Immature natural killer cell (primary cell): Measurements from ENCODE around the gene SPNS1. TPM values are rescaled to one million over a fixed set of nuclear protein-coding genes. Genes with fewer than 3 reads are reported as not detected.

Source experiments
- DNase-seq, 3 donors: peaks; one replicate each; pipeline ENCODE4 v3.0.0; 2022; ENCODE audit warnings: mixed read lengths in 1 of 3
- H3K27ac Mint-ChIP-seq, 6 donors: one replicate each; pipeline ENCODE4 v1.8.0; 2020; ENCODE audit warnings: mixed read lengths in 6 of 6, mild to moderate bottlenecking in 5 of 6, inconsistent platforms in 4 of 6, moderate library complexity in 3 of 6
- H3K27me3 Mint-ChIP-seq, 3 donors: one replicate each; pipeline ENCODE4 v1.8.0; 2020 to 2021; ENCODE audit warnings: low read depth in 3 of 3, mild to moderate bottlenecking in 3 of 3, mixed read lengths in 3 of 3, moderate library complexity in 3 of 3, inconsistent platforms in 1 of 3
- H3K36me3 Mint-ChIP-seq, 3 donors: one replicate each; pipeline ENCODE4 v1.8.0; 2020; ENCODE audit warnings: mixed read lengths in 3 of 3, inconsistent platforms in 2 of 3, mild to moderate bottlenecking in 2 of 3
- H3K4me1 Mint-ChIP-seq, 2 donors: one replicate each; pipeline ENCODE4 v1.8.0; 2020; ENCODE audit warnings: inconsistent platforms in 2 of 2, mild to moderate bottlenecking in 2 of 2, mixed read lengths in 2 of 2, moderate library complexity in 1 of 2
- H3K4me3 Mint-ChIP-seq, 5 donors: one replicate each; pipeline ENCODE4 v1.8.0; 2020; ENCODE audit warnings: mild to moderate bottlenecking in 5 of 5, mixed read lengths in 5 of 5, inconsistent platforms in 3 of 5, moderate library complexity in 3 of 5
- H3K9me3 Mint-ChIP-seq, 6 donors: one replicate each; pipeline ENCODE4 v1.8.0; 2020; ENCODE audit warnings: mild to moderate bottlenecking in 6 of 6, mixed read lengths in 6 of 6, inconsistent platforms in 4 of 6, moderate library complexity in 3 of 6
- polyA plus RNA-seq, 3 donors: library from polyadenylated mRNA; unstranded; fragments of 300-500 nt; fragmentation: Illumina TruSeq; gene quantifications; one replicate each; pipeline ENCODE4 v1.2.3, GENCODE V29; 2021

SPNS1 gene
- polyA plus RNA-seq, 3 donors from 2014 or later: 21.1 to 53.1 (median 30.2) TPM

DNA sequence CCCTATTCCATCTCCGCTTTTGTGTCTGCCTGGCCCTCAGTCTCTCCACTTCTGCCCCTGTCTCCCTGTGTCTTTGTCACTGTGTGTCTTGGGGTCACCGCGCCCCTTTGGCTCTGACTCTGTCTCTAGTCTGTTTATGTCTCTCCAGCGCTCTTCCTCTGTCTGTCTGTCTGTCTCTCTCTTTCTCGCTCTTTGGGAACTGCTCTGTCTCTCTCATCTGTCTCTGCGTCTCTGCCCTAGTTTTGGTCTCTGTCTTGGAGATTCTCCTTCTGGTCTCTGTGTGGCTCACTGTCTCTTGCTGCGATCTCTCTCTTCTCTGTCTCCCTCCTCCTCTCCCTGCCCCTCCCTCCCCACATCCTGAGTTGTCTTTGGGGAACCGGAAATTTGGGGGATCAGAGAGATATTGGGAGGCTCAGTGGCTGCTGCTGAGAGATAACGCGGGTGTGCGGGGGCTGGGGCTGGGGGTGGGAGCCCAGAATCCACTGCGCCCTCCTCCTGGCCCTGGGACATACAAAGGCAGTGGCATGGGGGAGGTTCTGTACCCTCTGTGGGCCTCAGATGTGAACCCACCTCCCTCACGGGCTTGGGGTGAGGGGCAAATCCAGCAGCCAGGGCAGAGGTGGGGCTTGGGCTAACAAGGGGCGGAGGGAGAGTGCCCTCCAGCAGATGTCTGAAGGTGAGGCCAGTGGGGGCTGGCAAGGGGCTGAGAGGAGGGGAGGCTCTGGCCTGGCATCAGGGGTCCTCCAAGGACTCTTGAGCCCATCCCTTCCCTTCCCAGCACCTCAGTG is 34.7 kb downstream of the SPNS1 start:
- Mint-ChIP-seq H3K4me1 (peaks cover 15 to 22% of the 10 kb centered on the region in 2 donors), H3K9me3 (no peaks in the 10 kb centered on the region), H3K27ac (peak overlapping the region in 2 of 6 donors; percentile 35 to 74), H3K27me3 (no peaks in the 10 kb centered on the region), H3K4me3 (peak overlapping the region in 1 of 5 donors; percentile 25), H3K36me3 (no peaks in the 10 kb centered on the region)
- no peak for DNase-seq

DNA sequence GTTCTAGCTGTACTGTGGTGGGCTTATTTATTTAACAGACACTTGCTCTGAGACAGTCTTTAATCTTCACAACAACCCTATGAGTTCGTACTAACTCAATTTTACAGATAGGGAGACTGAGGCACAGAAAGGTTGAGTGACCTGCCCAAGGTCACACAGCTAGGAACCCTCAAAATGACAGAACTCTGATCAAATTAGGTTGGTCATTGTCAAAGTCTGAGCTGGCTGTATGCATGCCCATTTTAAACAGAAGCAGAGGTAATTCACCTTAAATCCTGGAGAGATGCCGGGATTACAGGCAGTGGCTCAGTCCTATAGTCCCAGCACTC is 35.2 kb downstream of the SPNS1 start:
- H3K27ac Mint-ChIP-seq: no peak overlapping the region
- no peak overlapping the region for H3K4me3 Mint-ChIP-seq
- no peaks in the 10 kb centered on the region for H3K27me3 Mint-ChIP-seq
- no peaks in the 10 kb centered on the region for H3K36me3 Mint-ChIP-seq
- DNase-seq: no peak
- no peaks in the 10 kb centered on the region for H3K9me3 Mint-ChIP-seq
- H3K4me1 Mint-ChIP-seq: peaks cover 15 to 22% of the 10 kb centered on the region in 2 donors

DNA sequence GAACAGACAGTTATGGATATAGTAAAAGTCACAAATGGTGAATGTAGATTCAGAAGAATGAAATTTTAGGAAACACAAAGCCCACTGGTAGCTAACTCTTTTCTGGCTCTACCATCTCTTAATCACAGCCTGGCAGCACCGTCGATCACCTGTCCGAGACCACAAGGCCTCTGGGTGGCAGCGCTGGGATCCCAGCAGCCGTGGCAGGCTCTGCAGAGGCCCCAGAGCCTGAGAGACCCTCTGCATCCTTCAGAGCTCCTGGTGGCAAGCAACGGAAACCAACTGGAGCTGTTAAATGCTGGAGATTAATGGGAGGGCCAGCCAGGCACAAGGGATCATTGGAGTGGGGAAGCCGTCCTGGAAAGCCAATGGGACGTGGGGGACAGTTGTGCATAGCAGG is 36.5 kb downstream of the SPNS1 start:
- Mint-ChIP-seq H3K36me3 (no peaks in the 10 kb centered on the region), H3K9me3 (no peaks in the 10 kb centered on the region), H3K4me1 (peaks cover 15 to 22% of the 10 kb centered on the region in 2 donors), H3K27ac (no peak overlapping the region), H3K27me3 (no peaks in the 10 kb centered on the region), H3K4me3 (no peak overlapping the region)
- DNase-seq: no peak

DNA sequence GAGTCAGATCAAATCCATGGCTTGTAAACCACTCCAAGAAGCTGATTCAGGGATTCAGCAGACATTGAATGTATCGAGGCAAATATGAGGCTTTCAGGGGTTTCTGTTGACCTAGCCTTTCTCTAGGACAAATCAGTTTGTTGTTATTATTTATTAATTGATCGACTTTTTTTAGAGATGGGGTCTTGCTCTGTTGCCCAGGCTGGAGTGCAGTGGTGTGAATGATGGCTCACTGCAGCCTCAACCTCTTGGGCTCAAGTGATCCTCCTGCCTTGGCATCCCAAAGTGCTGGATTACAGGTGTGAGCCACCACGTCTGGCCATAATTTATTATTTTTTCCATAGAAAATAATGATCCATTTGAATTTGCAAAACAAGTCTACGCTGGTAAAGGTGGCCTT is 37.3 kb downstream of the SPNS1 start:
- Mint-ChIP-seq H3K9me3 (no peaks in the 10 kb centered on the region), H3K36me3 (no peaks in the 10 kb centered on the region), H3K4me1 (peaks cover 15 to 22% of the 10 kb centered on the region in 2 donors), H3K4me3 (no peak overlapping the region), H3K27me3 (no peaks in the 10 kb centered on the region), H3K27ac (peak overlapping the region in 1 of 6 donors; percentile 6)
- no peak for DNase-seq

DNA sequence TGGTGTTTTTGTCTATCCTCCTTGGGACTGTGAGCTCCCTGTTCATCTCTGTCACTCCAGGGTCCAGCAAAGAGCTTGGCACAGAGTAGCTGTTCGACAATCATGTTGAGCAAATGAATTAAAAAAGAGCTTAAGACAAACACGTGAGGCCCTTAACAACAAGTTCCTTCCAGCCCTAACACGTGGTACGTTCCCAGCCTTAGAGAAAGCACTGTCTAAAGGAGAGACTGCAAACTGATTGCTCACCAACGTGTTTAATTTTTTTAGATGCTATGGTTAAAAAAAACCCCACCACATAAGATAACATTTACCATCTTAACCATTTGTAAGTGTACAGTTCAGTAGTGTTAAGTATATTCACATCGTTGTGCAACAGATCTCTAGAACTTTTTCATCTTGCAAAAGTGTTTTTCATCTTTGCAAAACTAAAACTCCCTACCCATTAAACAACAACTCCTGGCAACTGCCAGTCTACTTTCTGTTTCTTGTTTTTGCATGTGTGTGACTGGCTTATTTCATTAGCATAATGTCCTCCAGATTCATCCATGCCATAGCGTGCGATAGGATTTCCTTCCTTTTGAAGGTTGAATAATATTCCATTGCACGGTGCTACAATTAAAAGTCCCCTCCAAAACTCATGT is 38.5 kb downstream of the SPNS1 start:
- peak in 2 of 3 donors; percentile 11 to 16 for DNase-seq
- Mint-ChIP-seq H3K9me3 (no peaks in the 10 kb centered on the region), H3K4me3 (no peak overlapping the region), H3K4me1 (peaks cover 13 to 22% of the 10 kb centered on the region in 2 donors), H3K27ac (peak overlapping the region in 5 of 6 donors; percentile 6 to 66 (median 54)), H3K36me3 (no peaks in the 10 kb centered on the region), H3K27me3 (no peaks in the 10 kb centered on the region)

DNA sequence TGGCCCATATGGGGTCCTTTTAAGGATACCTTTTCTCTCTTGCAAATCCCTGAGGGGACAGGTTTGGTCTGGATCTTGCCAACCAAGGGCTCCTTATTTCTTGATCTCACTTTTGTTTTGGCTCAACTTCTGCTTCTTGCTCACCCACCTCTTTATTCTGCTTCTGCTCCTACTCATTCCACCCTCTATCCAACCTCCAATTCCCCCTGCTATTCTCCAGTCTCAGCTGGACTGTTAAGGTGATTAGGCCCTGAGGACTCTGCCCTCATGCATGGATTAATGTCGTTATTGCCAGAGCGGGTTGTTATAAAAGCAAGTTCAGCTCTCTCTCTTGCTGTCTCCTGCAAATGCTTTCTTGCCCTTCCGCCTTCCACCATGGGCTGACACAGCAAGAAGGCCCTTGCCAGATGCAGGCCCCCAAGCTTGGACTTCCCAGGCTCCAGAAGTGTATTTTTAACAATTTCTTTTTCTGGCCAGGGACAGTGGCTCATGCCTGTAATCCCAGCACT is 40.0 kb downstream of the SPNS1 start:
- H3K27me3 Mint-ChIP-seq: no peaks in the 10 kb centered on the region
- H3K4me3 Mint-ChIP-seq: no peak overlapping the region
- peaks cover 8 to 15% of the 10 kb centered on the region in 2 donors for H3K4me1 Mint-ChIP-seq
- no peaks in the 10 kb centered on the region for H3K36me3 Mint-ChIP-seq
- no peak overlapping the region for H3K27ac Mint-ChIP-seq
- no peak for DNase-seq
- no peaks in the 10 kb centered on the region for H3K9me3 Mint-ChIP-seq

DNA sequence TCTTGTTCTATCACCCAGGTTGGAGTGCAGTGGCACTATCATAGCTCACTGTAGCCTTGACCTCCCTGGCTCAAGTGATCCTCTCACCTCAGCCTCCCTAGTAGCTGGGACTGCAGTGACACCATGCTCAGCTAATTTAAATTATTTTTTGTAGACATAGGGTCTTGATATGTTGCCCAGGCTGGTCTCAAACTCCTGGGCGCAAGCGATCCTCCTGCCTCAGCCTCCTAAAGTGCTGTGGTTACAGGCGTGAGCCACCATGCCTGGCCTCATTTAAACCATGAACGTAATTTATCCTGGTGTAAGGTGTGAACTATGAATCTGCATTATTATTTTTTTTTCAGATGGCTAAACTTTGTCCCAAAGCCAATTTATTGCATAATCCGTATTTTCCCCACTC is 47.6 kb downstream of the SPNS1 start:
- Mint-ChIP-seq H3K27me3 (peaks cover 1 to 8% (median 2%) of the 10 kb centered on the region in 3 donors), H3K4me3 (no peak overlapping the region), H3K36me3 (no peaks in the 10 kb centered on the region), H3K4me1 (no peaks in the 10 kb centered on the region), H3K27ac (no peak overlapping the region), H3K9me3 (no peaks in the 10 kb centered on the region)
- DNase-seq: no peak

DNA sequence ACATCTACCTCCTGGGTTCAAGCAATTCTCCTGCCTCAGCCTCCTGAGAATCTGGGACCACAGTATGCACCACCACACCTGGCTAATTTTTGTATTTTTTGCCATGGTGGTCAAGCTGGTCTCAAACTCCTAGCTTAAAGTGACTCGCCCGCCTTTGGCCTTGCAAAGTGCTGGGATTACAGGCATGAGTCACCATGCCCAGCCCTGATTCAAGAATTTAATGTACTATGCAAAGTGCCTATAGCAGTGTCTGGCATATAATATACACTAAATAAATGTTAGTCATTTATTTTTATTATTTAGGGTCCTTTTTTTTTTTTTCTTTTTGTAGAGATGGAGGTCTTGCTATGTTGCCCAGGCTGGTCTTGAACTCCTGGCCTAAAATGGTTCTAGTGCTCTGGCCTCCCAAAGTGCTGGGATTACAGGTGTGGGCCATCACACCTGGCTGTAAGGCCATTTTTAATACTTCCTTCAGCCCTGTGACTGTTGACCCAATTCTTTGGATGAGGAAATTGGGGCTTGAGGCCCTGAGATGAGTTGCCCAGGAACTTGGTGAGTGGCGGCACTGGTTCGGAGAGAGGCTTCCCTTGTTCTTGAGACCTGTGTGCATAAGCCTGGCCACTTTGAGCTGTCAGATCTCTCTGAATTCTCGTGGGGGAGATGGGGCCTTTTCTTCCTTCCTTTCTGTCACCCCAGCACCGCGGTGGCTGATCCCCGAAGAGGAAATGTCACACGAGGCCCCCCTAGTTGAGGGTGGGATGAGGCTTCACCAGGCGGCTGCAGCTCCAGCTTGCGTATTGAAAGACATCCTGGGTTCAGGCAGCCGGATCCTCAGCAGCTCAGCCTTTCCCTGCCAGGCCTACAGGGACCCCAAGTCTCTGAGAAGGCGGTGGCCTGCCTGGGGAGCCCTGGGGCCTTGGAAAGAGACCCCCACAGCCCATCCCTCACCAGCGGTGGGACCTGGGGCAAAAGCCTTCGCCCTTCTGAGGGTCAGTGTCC is 49.0 kb downstream of the SPNS1 start:
- Mint-ChIP-seq H3K4me3 (no peak overlapping the region), H3K27me3 (peaks cover 1 to 10% (median 2%) of the 10 kb centered on the region in 3 donors), H3K27ac (no peak overlapping the region), H3K9me3 (no peaks in the 10 kb centered on the region), H3K4me1 (no peaks in the 10 kb centered on the region), H3K36me3 (no peaks in the 10 kb centered on the region)
- DNase-seq: no peak

DNA sequence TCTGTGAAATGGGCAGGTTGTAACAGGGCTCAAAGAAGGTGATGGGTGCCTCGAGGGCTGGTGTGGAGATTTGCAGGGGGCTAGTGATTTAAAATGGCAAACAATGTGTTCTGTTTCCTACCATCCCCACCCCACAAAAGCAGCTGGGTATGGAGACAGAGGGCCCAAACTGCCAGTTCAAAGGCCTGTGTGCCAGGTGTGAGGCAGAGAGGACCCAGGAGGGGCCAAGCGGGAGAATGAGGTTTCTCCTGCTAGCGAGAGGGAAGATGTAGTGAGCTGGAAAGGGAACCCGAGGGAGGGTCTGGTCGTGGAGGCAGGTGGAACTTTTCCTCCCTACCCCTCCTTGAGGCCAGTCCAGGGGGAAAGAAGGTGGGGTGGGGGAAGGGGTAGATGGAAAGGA is 49.7 kb downstream of the SPNS1 start:
- Mint-ChIP-seq H3K27me3 (peaks cover 1 to 10% (median 2%) of the 10 kb centered on the region in 3 donors), H3K9me3 (no peaks in the 10 kb centered on the region), H3K4me3 (no peak overlapping the region), H3K36me3 (no peaks in the 10 kb centered on the region), H3K4me1 (no peaks in the 10 kb centered on the region), H3K27ac (no peak overlapping the region)
- no peak for DNase-seq

DNA sequence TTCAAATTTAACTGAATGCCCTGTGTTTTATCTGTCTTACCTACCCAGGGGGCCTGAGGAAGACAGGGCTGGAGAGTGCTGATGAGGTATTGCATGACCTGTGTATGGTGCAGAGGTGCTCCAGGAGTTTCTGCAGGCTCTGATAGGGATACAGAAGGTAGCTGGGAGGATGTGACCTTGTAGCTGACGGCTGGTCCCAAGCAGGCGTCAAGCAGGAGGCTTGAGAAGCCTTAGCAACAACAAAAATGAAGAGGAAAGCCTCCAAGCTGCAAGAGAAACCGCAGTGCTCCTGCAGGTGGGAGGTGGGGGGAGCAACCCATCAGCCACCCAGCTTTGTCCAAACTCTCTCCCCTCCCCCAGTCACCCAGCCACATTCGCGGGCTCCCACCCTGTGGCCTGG is 50.6 kb downstream of the SPNS1 start:
- Mint-ChIP-seq H3K36me3 (no peaks in the 10 kb centered on the region), H3K4me1 (no peaks in the 10 kb centered on the region), H3K27ac (no peak overlapping the region), H3K27me3 (peaks cover 1 to 10% (median 2%) of the 10 kb centered on the region in 3 donors), H3K9me3 (no peaks in the 10 kb centered on the region), H3K4me3 (no peak overlapping the region)
- no peak for DNase-seq

DNA sequence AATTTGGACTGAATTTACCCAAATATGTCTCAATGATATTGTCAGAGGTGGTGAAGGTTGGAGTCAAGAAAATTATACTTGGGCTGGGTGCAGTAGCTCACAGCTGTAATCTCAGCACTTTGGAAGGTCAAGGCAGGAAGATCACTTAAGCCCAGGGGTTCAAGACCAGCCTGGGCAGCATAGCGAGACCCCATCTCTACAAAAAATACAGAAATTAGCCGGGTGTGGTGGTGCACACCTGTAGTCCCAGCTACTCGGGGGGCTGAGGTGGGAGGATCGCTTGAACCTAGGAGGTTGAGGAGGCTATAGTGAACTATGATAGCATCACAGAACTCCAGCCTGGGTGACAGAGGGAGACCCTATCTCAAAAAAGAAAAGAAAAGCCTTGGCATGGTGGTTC is 51.2 kb downstream of the SPNS1 start:
- peaks cover 1 to 10% (median 2%) of the 10 kb centered on the region in 3 donors for H3K27me3 Mint-ChIP-seq
- no peak overlapping the region for H3K4me3 Mint-ChIP-seq
- no peaks in the 10 kb centered on the region for H3K4me1 Mint-ChIP-seq
- no peaks in the 10 kb centered on the region for H3K36me3 Mint-ChIP-seq
- no peak for DNase-seq
- no peaks in the 10 kb centered on the region for H3K9me3 Mint-ChIP-seq
- H3K27ac Mint-ChIP-seq: no peak overlapping the region

DNA sequence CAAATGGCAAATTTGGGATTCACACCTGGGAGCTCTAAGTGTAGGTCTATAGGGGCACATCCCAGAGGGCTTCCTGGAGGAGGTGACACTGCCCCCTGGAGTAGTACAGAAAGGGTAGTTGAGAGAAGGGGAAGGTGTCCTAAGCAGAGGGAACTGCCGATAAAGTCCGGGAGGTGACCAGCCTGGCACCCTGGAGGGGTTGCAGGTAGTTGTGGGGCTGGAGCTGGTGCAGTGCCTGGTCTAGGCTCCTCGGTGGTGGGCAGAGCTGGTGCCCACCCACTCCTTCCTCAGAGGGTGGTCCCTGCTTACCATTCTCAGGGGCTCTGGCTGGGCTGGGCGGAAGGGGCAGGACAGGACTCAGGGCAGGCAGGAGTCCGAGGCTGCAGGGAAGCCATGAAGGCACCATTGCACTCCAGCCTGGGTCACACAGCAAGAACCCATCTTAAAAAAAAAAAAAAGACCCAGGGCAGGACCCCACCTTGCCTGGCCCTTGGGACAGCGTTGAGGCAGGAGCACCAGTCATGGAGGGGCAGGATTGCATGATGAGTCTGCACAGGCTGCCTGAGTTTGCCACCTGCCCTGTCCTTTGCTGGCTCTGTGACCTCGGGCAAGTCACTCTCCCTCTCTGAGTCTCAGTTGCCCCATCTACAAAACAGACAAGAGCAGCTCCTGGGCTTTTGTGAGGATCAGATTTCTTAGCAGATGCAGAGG is 54.0 kb downstream of the SPNS1 start:
- Mint-ChIP-seq H3K36me3 (no peaks in the 10 kb centered on the region), H3K4me3 (no peak overlapping the region), H3K4me1 (no peaks in the 10 kb centered on the region), H3K27ac (no peak overlapping the region), H3K27me3 (peaks cover 0 to 7% (median 1%) of the 10 kb centered on the region in 3 donors), H3K9me3 (no peaks in the 10 kb centered on the region)
- no peak for DNase-seq
